ENCODE results near the gene KIF21A.

The KIF21A gene

GRCh38 chr12:39275846-39276245, 167.1 kb downstream of the KIF21A start:
- DNase-seq (ENCODE audit: low read depth): no peak

- peak; percentile 17 for DNase-seq (ENCODE audit: low read depth)
Measured at GRCh38 chr12:39272871-39273655, 169.9 kb downstream of the KIF21A start.

- no peak for DNase-seq (ENCODE audit: low read depth)
Measured at GRCh38 chr12:39269492-39269891, 173.4 kb downstream of the KIF21A start.

GRCh38 chr12:39267886-39268285, 175.0 kb downstream of the KIF21A start:
- DNase-seq (ENCODE audit: low read depth): no peak

- no peak for DNase-seq (ENCODE audit: low read depth)
Measured at GRCh38 chr12:39252628-39253027, 190.3 kb downstream of the KIF21A start.

All from fibroblast of the conjunctiva (primary cell).